ENCODE data around the gene GPC5.
"Not testable (repeated sequence)": the region's sequence is repeated elsewhere in the genome, so short reads cannot be mapped to it uniquely, and the experiment has no call there.

The GPC5 gene

DNA sequence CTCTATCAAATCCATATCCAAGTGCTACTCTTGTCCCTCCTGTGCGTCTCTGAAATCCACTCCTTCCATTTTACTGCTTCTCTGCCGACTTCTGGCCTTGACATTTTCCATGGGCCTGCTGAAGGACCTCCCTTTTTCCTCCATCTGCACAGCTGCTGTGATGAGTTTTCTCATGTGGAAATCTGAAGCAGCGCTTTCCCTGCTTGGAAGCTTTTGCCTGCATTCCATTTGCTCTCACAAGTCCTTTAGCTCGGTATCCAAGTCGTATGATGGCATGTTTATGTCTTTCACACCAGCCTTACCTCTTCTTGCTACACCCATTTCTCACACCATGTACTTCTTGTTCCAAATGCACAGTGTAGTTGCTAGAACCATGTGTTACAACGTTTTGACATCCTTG lies 328.2 kb downstream of the GPC5 start:
- no peak for DNase-seq

DNA sequence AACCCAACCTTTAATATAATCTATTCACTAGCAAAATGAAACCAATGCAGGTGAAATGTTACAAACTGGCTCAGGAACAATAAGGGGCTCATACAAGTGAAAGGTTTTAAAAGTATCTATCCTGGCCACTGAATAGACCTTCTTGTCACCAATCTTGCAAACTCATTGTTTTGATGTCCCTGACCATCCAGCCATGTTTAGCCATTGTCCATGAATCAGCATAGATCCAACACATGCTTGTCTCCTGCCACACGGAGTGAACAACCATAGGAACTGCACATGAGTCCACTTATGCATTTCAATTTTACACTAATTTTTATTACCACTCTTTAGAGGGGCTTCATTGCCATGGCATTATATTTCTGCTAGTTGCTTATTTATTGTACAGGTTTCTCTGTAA lies 331.4 kb downstream of the GPC5 start:
- no peak for DNase-seq

DNA sequence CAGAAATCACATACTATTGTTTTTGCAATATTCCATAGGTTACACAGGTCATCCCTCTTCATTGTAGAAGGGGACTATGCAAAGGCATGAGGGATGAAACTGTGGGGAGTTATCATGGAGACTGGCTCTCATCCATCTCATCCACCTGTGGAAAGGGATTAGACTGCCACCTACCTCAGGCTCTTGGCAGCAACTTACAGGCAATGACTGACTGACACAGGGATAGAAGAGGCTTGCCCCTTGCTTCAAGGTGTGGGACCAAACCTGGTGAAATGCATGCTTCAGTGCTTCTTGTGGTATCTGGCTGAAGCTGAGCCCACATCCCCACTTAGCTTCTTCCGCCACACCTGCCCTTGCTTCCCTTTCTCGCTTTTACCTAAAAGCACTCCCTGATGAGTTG lies 341.3 kb downstream of the GPC5 start:
- DNase-seq, result no peak

DNA sequence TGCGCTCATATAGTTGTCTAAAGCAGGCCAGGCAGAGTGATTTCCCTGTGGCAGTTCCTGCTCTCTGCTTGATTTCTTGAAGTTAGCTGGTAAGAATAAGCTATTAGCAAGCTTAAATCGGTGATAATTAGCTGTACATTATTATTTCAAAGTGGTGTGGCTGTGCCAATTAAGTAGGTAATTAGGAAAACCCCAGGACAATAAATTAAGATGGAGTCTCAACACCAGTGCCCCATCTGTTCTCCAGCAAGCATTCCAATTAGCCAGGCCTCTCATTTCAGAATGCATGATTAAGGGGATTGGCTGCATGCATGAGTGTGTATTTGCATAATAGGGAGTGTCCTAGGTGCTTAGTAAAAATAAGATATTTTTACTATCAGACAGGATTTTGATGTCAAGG lies 342.3 kb downstream of the GPC5 start:
- peak; percentile 86 for DNase-seq

DNA sequence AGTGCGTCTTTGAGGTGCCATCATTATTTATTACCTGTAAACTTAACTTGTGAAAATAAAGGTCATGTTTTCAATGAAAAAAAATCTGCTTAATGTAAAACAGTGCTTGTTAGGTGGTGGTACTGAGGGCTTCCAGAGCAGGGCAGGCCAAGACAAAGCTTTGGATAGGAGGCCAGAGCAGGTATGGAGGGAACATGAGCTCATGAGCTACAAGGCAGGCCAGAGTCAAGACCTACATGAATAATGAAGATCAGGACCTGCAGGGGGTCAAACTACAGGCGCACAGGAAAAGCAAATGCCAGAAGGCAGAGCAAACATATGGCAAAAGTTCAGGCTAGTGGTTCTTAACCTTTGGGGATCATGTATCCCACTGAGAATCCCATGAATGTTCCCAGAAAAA lies 343.5 kb downstream of the GPC5 start:
- DNase-seq, result no peak

DNA sequence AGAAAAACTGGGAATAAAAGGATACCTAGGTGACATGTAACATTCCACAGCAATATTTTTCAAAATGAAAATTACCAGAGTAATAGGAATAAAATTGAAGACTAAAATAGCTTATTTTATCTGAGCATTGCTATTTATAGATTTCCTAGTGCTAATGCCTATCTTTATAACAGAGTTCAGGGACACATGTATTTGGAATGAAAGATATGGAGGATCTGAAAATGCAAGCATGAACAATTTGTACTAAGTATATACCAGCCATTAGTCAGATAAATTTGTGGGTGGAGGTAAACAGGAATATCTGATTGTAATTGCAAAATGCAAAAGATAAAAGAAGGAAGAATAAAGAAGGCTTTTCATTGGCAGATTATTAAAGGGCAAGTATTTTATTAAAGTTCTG lies 345.9 kb downstream of the GPC5 start:
- no peak for DNase-seq

DNA sequence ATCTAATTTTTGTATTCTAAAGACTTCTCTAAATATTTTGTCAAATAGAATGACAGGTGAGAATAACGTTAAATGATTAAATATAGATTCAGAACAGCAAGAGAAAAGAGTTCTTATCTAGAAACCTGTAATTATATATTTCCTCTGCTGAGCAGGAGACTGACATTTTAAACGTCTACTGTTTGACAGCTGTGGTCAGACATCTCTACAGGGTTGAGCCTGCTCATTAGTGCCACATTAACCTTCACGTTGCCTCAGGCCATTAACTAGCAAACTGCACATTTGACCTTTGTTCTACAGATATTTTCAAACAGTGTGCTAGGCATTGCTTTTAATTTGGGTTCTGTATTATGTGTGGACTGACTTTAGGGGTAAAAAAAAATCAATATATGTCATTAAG lies 347.5 kb downstream of the GPC5 start:
- DNase-seq, result no peak

DNA sequence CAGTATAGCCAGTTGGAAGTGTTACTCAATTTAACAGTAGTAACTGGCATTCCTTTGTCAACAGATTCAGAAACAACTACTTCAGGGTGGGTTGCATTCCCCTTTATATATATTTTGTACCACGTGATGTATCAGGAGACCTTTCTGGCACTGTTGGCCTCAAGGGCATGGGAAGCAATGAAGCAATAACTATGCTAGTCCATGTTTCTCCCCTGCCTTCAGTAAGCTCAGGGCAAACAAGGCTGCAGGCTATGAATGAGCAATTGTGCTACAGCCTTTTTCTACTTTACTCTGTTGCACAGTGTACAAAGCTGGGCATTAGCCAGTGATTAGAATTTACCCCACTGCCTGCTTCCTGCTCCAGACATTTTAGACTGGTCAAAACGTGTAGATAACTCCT lies 348.8 kb downstream of the GPC5 start:
- no peak for DNase-seq

DNA sequence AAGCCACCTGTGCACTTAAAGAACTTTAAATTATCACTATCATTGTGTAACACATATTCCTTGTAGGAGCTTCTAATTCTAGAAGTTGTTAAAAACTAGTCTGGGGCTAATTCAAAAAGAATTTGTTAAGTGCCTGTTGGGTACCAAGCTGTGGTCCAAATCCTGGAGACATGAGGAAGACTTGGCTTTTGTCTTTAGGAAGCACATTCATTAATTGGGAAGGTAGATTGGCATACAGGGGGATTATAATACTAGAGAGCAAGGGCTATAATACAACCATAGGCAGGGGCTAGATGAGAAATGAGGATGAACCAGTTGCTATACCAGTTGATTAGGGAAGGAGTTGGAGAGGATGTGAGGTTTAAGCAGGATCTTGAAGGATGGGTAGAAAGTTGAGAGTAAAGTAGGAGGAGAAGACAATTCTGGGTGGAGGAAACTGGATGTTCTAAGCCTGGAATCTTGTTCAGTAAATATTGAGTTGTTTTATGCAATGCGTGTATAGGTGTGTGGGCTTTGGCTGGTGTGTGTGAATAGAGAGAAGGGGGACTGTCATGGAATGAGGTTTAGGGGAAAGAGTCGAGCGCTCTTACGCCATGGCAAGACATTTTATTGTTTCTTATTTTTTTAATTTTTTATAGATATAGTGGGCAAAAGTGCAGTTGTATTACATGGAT lies 350.1 kb downstream of the GPC5 start:
- no peak for DNase-seq

DNA sequence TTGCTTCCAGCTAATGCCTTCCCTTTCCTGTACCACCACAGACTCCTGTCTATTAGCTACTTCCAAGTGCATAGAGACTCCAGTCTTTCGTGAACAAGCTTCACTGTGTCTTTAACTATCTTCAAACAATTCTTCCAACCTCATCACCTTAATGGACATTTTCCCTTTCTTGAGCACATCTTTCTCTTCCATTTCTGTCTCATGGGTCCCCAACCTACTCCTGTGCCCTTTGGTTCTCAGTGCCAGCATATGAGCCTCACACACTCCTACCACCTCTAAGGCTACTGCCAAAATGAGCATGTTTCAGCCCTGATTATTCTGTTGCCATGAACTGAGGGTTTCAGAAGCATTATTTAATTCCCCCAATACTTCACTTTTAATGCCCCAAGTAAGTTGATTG lies 360.3 kb downstream of the GPC5 start:
- DNase-seq, result no peak

DNA sequence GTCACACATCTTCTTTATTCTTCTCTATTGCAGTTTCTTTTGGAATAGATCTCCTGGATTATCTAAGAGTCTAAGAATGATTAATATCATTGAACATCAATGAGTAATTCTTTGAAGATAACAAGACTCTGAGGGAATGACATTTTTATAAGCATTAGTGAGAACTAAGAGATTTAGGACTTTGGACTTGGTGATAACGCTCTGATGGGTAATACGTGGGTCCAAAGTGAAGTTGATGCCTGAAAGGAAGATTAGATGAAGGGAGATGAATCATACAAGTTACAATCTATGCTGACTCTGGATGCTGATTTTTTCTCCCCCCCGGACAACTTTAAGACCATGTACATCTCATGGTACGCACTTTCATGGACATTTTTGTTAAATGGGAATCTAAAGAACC lies 364.5 kb downstream of the GPC5 start:
- no peak for DNase-seq

DNA sequence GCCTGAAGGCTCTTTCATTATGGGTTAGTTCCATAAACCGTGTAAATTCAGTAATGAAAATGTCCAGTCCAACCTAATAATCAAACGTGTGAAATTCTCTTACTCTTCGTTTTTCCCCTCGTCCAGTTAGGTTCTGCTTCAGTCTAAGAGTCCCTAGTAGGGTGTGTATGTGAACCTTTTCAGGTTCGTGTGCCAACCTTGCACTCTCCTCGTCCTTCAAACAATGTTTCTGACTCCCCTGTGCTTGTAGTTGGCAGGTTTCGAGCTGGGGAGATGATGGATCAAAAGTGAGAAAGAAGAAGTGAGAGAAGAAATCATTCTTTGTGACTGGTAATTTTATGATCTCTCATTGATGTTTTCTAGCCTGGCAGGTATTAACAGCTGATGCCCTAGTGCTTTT lies 366.1 kb downstream of the GPC5 start:
- no peak for DNase-seq

DNA sequence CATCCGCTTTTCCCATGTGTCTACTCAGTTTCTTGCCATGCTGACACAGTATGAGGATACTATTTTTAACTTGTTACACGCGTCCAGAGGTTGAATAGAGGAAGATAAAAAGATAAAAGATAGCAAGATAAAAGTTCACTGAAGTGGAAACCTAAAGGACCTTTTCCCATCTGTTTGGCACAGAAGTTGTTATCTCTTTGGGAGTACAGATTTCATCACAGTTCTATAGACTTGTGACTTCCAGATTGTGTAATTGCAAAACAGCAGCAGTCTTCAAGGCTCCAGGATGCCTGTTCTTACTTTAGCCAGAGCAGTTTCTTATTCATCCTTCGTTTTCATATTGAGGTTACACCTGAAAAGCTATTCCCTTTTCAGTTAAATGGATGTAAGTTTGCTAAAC lies 369.2 kb downstream of the GPC5 start:
- DNase-seq, result no peak

DNA sequence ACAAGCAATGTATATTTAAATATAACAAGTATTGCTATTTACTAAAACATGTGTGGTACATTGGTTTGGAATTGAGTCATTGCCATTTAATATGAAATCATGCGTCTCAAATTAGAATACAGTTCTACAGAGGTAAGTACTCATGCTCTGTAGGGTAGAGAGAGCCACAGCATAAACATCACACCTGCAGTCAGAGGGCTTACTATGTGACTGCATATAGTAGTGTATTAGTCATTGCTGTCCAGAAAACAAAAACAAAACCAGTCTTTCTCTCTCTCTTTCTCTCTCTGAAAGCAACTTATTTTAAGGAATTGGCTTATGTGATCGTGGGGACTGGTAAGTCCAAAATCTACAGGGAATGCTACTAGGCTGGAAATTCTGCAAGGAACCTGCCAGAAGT lies 370.3 kb downstream of the GPC5 start:
- no peak for DNase-seq

DNA sequence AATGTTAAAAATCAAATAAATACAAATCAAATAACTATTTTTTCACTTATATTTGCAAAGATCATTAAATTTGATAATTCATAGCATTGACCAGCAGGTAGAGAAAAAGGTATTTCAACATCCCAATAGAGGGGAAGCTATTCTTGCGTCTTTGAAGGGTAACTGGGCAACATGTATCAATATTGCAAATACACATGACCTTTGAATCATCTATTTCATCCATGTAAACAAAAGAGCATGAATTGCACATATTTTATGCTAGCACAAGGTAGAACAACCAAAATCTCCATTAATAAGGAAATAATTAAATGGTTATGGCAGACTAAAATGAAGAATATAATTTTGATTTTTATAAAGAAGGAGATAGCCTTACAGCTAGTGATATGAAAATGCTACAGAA lies 372.8 kb downstream of the GPC5 start:
- DNase-seq, result no peak

DNA sequence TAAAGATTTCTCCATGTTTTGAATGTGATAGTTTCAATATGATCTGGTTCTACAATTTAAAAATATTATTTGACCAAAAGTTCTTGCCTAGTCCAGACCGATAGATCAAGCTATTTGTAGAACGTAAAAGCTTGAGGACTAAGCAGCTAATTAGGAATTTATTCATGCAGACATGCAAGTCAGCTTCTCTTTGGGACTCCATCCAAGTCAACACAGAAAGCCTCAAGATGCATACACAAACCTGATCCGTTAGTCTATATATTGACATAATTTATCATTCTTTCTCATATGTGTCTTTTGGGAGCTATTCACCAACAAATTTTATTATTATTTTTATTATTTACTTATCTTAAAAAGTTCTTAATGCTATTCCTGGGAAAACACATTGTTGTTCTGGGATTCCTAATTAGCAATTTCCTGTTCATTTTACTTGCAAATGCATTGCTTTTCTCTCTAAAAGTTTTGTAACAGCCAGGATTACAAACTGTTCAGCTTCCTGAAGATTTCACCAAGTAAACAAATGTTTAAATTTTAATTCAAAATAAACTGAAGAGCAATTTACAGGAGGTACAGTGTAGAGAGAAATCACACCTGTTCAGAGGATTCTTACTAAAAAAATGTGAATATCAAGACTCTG lies 375.3 kb downstream of the GPC5 start:
- DNase-seq, result no peak

DNA sequence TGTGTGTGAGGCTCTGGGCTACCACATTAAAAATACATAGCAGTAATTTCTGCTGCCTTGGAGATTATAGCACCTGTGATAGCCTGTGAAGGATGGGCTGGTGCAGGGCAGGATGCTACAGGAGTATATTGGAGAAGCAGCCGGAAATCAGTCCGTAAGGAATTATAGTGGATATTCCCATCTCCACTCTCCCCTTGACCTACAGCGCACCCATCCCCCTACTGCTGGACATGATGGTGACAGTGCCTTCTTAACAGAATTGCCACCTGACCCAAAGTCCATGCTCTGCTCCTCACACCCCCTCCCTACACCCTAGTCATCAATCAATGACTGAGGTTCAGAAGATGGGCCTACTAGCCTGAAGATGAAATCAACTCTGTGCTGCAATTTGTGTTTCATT lies 376.0 kb downstream of the GPC5 start:
- DNase-seq, result no peak

DNA sequence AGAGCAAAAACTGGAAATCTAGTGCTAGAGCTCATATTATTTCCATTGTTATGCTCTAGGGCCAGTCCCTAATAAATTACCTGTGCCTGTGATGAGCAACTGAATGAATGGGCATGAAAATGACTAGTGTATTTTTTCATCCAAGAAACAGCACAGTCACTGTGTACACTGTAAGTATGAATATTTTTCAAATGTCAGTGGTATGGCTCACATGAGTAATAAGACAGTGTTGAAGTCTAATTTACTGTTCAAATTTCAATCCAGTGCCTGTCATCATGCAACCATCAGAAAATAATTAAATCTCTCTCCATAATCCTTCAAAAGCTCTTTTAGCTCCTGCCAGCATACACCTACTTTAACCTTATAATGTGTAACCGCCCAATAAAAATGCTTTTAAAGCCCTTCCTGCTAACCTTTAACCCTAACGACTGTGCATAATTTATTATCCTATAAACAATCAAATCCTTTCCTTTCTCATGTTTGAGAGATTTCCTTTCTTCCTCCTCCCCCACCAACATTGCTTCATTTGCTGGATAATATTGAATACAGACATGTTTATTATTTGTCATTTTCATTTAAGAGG lies 378.3 kb downstream of the GPC5 start:
- DNase-seq, result no peak

DNA sequence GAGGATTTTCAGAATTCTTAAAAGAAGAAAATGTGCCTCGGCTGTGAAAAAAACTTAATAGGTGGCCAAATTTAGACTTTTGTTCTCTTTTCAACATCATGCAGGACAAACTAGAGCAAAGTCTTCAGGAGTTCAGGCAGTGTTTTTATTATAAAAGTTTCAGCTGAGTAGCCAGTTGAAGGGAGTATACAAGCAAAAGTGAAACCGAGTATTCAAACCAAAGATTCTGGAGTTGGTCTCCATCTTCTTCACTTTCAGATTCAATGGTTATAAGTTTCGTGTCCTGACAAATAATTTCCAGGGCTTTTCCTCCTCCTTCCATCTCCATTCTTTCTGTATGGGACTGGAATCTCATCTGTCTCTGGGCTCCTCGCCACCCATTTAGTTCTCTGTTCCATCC lies 379.7 kb downstream of the GPC5 start:
- DNase-seq, result no peak

DNA sequence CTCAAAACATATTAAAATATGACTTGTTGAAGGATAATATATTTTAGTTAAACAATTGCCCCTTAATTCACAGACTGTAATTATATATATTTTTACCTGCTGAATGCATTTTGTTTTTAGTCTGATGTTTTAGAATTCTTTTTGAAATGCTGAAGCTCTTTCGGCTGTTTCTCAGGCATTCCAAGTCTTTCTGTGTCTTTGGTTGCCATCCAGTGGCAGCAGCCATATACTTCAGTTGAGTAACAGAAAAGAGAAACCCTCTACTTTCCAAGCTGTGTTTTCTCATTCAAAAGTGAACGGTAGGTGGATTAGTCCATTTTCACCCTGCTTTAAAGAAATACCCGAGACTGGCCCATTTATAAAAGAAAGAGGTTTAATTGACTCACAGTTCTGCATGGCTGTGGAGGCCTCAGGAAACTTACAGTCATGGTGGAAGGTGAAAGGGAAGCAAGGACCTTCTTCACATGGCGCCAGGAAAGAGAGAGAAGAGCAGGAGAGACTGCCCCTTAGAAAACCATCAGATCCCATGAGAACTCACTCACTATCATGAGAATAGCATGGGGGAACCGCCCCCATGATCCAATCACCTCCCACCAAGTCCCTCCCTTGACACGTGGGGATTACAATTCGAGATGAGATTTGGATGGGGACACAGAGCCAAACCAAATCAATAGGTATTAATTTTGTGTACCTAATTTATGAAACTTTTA lies 383.7 kb downstream of the GPC5 start:
- DNase-seq, result not testable (repeated sequence)

DNA sequence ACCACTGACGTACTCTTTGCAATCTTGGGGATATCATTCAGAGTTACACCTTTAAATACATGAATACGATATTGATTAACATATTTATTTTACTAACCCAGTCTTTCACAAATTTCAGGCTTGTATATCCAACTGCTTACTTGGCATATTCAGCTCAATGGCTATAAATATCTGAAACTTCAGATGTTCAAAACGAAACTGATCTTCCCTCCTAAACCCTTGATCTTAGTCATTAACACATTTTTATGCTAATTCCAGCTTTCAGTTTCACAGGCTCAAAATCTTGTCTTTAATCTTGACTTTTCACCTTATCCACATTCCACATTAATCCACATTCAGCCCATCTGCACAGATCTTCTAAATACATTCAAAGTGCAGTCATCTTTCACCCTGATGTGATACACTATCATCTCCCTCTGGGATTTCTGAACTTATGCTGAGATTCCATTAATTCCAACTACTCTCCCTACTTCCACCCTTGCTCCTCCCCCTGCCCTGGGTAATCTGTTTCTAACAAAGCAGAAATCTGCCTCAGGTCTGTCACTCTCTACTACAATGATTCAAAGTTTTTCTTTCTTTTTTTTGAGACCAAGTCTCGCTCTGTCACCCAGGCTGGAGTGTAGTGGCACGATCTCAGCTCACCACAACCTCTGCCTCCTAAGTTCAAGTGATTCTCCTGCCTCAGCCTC lies 387.2 kb downstream of the GPC5 start:
- peak; percentile 71 for DNase-seq

DNA sequence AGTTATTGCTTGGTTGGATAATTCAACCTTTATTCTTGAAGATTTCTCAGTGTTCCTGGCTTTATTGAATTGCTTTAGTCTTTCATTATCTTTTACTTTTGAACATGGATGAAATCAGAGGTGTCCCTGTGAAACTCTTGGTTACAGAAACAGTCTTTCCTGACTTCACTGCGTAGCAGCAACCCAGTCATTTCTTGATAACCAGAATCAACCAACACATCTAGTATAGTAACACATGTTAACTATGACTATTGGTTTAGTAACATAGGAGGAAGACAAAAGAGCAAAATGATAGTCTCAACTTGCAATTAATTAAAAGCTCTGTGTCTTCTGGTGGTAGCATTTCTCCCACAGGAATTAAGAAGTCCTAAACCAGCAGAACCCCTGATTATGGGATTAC lies 393.6 kb downstream of the GPC5 start:
- DNase-seq, result no peak

DNA sequence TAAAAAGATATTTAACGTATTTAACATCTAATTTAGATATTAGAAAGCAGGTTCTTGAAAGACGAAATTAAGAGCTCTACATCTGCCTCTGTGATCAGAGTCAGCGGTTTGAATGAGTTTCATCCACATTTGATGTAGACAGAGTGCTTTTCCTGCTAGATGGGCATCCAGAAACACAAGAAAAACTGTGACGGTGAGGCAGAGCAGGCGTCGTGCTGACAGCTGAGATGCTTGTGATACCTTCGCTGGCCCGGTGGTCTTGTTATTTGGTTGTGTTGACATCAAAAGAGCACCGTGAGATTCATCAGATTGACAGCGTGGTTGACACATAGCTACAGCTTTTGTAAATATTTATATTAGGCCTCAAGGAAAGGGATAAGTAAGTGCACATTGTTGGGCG lies 399.1 kb downstream of the GPC5 start:
- no peak for DNase-seq

DNA sequence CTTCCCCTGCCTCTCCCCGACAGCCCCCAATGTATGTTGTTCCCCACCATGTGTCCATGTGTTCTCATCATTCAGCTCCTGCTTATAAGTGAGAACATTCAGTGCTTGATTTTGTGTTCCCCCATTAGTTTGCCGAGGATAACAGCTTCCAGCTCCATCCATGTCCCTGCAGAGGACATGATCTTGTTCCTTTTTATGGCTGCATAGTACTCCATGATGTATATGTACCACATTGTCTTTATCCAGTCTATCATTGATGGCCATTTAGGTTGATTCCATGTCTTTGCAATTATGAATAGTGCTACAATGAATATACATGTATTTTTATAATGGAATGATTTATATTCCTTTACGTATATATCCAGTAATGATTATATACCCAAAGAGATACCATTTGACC lies 399.9 kb downstream of the GPC5 start:
- not testable (repeated sequence) for DNase-seq

All from NCI-H524 treated with DMSO at 0.1 percent for 48 hours (cell line).